Urothelium cell line (cell line): ENCODE results near the gene PHF21A.

ENCODE experiments used
- DNase-seq: peaks from one replicate; pipeline ENCODE4 v3.0.0; 2011; ENCODE audit warnings: low spot score, mixed read lengths
- FAIRE-seq: peaks from 2 replicates; lab custom pipeline; 2011; peaks lifted over from hg19 to GRCh38; lab: Jason Lieb, UNC

Gene PHF21A

DNA sequence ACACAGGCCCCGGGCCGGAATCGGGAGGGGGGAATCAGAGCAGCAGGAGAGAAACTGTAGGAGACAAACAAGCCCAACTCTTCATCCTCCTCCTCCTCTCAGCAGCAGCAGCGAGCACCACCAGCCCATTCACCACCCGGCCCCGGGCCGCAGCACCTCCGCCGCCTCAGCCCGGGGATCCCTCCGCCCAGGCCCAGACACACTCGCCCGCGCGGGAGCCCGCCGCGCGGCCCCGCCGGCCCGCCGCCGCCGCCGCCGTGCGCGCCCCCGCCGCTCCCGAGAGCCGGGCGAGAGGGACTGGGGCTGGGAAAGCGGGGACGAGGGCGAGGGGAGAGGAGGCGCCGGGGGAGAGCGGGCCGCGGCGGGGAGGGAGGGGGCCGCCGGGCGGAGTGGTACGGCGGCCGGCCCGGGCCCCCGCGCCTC lies at the start of gene PHF21A:
Gene PHF21A, minus strand, starts transcription at position 154 of the 423 bp plus-strand sequence. CDS start 37,235 bp downstream, outside the sequence.
- DNase-seq (peak; percentile 92), FAIRE-seq (no peak)

DNA sequence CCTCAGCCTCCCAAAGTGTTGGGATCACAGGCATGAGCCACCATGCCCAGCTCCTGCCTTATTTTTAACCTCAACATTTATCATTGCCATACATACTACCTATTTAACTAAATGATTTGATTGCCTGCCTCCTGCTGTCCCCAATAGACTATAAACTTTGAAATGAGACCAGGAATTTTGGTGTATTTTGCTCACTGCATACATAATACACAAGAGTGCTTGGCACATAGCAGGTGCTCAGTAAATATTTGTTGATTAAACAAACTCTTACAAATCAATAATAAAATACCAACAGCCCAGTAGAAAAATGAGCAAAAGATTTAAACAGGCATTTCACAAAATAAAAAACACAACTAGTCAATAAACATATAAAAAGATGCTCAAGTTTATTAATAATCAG lies 49.5 kb upstream of the PHF21A start:
- no peak for DNase-seq
- FAIRE-seq = no peak

DNA sequence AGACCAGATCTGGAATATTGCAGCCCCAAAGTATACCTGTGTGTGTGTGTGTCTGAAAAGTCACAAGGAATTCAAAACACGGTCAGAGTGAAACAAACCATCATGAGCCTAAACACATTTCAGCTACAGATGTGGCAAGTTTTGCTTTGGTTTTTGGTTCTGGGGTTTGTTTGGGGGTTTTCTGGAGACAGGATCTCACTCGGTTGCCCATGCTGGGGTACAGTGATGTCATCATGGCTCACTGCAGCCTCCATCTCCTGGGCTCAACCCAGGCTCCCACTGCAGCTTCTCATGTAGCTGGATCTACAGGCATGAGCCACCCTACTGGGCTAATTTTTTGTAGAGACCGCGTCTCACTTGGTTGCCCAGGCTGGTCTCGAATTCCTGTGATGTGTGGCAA lies 41.4 kb upstream of the PHF21A start:
- DNase-seq = no peak
- FAIRE-seq = no peak

DNA sequence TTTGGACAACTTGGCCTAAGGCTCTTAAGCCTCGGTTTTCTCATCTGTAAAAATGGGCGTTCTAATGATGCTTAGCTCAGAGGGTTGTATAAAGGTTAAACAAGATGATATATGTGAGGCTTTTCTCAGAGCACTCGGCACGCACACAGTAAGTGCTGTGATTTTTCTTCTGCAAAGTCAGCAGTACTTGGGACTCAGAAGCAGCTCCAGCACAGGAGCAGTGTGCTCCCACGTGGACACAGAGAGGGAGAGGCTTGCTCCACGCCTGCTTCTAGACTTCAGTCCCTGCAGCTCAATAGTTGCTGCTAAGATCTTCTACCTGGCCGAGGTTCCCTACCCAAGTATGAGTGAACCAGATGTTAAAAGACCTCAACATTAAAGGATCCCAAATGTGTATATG lies 39.9 kb upstream of the PHF21A start:
- DNase-seq = no peak
- no peak for FAIRE-seq

DNA sequence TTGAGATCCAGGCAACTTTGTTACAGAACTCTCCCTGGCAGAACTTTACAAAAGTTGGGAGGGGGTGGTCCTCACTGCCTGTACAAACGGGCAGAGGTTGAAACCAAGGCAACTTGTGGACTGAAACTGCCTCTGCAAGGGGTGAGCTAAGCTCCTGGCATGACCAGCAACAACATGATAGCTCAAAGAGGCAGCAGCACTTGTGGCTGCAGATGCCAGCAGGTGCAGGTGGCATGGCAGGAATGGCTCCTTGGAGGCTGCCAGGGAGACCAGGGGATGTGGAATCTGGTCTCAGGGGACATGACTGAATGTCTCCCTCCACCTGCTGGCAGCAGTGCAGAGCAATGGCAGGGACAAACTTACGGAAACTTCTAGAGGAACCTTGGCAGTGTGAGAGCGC lies 38.8 kb upstream of the PHF21A start:
- DNase-seq (peak; percentile 14), FAIRE-seq (no peak)

DNA sequence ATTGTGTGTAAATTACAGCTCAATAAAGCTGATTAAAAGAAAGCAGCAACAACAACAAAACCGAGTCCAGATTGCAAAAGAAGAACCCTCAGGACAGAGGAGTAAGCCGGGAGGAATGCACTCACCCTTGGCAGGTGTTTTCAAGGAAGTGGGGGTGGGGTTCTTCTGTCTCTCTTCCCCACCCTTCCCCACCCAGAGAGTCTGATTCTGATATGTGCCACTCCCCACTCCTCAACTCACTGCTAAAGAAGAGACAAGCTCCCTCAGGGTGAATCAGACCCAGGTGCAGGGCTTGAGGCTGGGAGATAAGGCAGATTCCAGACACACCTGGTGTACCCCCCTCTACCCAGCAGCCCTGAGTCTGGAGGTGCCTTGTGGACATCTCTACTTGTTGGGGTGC lies 38.4 kb upstream of the PHF21A start:
- DNase-seq (no peak), FAIRE-seq (no peak)

DNA sequence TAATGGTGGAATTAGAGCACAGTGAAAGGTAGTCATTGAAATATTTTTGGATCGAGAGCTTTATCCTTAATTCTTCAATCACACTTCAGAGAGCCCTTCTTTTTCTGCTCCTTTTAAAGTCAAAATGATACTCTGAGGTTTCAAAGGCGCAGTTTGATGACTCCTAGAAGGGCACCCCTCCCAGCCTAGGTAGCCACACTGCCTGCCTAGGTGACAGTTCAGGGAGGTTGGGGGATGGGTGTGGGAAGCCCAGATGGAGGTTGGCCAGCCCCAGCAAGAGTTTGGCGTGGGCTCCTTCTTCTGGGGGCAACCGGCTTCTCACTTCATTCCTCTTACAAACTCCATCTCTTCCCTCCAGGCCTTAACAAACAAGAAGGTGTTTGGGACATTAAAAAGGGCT lies 28.6 kb upstream of the PHF21A start:
- FAIRE-seq = no peak
- no peak for DNase-seq

DNA sequence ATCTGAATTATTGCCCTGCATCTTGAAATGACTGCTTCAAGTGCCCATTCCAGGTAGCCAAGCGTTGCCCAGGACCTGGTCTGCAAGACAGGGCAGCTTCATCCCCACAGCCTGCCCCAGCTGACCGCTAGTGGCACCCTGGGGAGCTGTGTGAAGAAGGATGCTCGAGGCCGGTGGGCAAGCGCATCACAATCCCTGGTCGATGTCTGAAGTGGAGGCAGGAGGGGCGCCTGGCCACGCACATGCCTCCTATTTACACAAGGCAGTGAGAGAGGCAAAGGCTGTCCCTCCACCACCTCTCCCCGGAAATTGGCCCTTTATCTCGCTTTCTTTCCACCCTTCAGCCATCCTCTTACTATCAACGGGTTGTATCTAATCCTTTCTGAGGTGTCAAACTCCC lies 28.1 kb upstream of the PHF21A start:
- DNase-seq (no peak), FAIRE-seq (no peak)

DNA sequence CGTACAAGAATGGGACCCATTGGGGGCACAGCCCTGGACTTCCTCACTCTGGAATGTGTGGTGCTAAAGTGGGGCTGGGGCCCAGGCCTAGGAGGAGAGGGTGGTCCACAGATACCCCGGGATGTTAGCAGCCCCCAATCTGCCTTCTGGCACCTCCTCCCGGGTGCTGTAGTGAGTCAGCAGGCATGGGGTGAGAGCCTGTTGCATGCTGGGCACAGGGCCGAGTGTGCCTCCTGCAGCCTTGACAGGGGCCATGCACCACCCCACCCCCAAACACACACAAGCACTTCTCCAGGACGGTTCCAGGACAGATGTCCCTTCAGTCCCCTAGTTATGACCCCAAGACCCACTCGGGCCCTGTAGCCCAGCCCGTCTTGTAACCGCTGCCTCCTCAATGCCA lies 23.5 kb upstream of the PHF21A start:
- no peak for FAIRE-seq
- DNase-seq = no peak

DNA sequence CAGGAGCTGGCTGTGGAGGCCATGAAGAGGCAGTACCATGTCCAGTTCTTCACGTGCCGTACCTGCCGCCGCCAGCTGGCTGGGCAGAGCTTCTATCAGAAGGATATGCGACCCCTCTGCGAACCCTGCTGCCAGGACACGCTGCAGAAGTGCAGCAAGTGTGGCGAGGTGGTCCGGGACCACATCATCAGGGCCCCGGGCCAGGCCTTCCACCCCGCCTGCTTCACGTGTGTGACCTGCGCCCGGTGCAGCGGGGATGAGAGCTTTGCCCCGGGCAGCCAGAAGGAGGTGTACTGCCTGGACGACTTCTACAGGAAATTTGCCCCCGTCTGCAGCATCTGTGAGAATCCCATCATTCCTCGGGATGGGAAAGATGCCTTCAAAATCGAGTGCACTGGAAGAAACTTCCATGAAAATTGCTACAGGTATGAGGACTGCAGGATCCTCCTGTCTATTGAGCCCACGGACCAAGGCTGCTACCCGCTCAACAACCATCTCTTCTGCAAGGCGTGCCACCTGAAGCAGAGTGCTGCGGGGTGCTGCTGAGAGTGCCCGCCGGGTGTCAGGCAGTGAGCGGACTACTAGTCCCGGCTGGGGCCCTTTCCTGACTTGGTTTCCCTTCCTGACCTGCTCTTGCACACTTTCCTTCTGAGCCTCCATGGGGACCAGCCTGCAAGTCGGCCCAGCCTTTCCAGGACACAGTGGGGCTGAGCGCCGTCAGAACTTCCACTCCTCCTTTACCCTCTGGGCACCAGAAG lies 22.0 kb upstream of the PHF21A start:
- FAIRE-seq = no peak

DNA sequence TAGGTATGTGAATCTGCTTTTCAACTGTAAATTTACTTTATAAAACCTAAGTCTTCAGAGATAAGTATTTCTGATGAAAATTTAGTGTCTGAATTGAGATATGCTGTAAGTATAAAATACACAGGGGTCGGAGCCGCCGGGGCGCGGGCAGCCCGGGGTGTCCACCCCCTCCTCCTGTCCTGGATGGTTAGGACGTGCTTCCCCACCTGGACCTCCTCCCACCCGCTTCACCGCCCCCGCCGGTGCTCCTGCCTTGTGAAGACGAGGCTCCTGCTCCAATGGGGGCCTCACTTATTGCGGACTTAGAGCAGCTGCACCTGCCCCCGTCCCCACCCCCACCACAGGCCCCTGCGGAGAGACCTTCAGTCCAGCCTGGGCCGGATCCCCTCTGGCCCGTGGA lies 21.3 kb upstream of the PHF21A start:
- DNase-seq = no peak
- FAIRE-seq = no peak

More for the DNA sequence above, 22.0 kb upstream of the PHF21A start:
- no peak for DNase-seq

DNA sequence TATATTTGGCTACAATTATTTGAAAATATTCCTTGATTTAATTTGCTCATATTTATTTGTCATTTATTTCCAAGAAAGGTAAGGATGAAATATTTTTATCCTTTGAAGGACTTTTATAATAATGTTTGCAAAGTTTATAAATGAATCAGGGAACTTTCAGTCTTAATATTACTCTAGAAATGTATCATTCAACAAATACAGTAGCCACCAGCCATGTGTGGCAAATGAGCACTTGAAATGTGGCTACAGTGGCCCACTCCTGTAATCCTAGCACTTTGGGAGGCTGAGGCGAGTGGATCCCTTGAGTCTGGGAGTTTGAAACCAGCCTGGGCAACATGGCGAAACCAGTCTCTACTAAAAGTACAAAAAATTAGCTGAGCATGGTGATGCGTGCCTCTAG lies 20.3 kb upstream of the PHF21A start:
- DNase-seq (no peak), FAIRE-seq (no peak)

DNA sequence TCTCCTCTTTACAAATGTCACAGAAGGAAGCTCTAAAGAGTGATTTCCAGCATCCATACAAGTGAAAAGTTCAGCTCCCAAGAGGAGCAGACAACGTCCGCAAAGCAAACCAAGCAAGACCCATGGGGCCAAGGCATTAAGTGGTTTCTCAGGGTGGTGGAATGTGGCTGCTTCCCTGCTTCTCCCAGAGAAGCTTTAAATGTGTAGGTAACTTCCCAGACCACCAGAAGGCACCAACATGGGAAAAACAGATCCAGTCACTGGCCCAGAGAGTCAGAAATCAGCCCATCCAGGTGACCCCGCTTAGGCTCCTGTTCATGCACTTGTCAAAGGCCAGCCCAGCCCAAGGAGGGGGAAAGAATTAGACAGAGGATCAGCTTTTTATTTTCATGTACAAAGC lies 13.3 kb upstream of the PHF21A start:
- FAIRE-seq = no peak
- no peak for DNase-seq

DNA sequence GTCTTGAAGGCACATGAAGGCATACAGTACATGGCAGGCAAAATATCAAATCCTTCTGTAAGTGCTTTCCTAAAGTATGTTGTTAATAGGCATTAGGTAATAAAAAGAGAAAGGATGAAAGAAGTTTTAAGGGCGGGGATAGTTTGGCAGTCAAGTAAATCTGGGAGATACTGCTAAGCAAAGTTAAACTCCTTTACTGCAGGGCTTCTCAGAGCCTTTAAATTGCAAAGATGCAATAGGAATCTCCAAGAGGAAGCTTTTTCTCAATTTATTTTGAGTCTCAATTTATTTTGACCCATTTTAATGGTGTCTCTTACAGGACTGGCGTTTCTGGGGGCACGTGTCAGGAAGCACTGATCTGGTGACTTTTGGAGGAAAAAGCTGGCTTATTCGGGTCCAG lies 12.8 kb upstream of the PHF21A start:
- DNase-seq = no peak
- FAIRE-seq = no peak

DNA sequence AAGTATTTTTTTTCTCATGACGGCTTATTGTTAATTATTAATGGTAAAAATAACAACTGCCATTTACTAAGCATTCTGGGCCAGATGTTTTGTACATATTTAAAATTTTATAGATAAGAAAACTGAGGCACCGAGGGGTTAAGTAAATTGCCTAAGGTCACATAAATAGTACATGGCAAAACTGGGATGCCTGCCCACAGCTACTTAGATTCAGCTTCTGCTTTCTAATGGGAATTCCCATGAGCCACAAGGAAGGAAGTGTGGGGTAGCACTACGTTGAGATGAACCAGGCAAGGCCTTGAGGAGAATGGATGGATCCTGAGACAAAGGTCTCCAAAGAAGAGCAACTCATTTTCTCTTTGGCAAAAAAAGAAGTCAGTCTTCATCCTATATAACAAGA lies 11.9 kb upstream of the PHF21A start:
- DNase-seq = no peak
- FAIRE-seq = no peak

DNA sequence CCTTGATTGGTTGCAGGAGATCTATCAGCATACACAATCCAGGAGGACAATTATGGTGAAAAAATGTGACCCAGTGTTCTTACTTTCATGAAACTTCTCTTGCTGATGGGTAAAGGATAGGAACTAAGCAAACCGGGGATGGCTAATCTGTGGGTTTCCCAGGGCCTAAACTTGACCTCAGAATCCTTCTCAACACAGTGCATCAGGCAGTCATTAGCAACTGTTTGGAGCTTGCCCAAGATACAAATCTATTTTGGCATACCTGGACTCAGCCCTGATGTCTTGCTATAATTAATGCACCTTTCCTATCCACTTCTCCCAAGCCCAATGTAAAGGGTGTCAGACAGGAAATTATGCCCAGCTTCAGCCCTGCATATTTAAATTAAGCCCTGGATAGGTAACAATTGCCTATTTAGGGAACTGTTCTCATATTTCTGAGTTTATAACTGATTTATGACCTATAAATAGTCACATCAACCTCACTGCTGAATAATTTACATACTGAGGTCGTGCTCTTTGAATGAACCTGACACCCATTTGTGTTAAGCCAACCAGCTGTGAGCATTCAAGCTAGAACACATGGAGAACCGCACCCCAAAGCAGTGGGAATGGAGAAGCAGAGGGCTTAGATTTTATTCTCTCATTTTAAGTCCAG lies 9.2 kb upstream of the PHF21A start:
- FAIRE-seq (no peak), DNase-seq (no peak)

DNA sequence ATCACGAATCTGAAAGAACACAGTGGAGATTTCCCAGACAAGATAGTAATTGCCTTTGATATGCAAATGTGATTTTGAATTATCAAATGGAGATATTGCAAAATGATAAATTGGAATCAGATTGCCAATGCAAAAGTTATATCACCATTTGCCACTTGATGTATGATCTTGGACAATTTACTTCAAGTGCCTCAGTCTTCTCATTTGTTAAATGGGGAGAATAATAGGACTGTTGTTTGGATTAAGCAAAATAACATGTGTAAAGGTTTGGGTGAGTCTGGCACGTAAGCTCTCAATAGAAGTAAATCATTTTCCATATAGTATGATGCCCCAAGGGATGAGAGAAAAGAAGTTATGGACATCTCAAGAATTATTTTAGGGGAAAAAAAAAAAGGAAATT lies 7.9 kb upstream of the PHF21A start:
- DNase-seq = no peak
- no peak for FAIRE-seq

DNA sequence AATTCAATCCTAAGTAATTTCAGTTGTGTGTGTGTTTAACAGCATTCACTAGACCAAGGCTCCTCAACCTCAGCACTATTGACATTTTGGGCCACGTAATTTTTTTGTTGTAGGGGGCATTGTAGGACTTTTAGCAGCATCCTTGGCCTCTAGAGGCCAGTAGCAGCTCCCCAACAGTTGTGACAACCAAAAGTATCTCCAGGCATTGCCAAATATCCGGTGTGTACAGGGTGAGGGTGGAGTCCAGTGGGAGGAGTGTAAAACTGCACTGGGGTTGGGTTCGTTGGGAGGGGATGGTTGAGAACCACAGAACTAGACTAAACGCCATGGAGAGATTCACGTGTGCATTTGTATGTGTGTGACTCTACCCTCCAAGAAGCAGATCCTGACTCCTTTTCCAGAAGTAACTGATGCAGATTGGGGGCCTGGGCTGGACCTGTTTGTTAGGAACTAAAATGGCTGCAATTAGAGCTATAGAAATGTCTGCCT lies 5.9 kb upstream of the PHF21A start:
- DNase-seq = peak; percentile 83
- no peak for FAIRE-seq

DNA sequence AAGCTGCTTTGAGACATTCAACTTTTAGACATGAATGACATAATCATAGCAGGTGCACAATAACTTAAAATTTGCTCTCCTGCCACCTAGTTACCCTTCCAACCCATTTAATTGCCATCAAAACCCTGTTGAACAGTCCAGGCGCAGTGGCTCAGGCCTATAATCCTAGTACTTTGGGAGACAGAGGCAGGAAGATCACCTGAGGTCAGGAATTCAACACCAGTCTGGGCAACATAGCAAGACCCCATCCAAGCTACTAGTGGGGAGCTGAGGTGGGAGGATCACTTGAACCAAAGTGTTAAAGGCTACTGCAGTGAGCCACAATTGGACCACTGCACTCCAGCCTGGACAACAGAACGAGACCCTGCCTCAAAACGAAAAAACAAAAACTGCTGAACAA lies 4.0 kb upstream of the PHF21A start:
- DNase-seq = no peak
- FAIRE-seq = no peak

DNA sequence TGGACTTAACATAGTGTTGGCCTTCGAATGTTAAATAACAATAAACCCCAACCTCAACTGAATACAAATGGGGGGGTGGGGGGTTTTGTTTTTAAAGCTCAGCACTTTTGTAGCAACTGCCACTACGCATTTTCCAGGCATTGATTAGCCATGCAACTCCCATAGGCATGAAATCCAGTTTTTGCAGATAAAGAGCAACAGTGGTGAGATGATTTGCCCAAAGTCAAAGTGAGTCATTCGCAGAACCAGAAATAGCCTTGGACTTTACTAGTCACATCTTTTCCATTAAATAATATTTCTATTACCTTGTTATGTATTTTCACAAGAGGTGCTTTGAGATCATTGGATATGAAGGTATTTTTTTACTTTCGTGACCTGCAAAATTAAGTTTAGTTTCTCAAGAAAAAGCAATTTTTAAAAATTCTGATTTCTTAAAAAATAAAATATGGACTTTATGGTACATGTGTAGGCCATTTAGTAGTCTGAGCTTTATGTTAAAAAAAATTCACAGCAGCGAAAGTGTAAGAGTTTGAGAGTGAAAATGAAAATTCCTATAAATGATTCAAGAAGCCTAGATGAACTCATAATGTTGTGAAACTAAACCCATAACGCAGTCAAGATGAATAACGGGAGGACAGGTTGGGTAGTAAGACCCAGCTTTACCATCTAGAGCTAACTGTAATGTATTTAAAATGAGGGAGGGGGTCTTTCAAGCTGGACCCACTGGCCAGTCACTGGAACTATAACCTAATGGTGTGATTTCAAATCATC lies 1.9 kb upstream of the PHF21A start:
- FAIRE-seq (no peak), DNase-seq (no peak)

DNA sequence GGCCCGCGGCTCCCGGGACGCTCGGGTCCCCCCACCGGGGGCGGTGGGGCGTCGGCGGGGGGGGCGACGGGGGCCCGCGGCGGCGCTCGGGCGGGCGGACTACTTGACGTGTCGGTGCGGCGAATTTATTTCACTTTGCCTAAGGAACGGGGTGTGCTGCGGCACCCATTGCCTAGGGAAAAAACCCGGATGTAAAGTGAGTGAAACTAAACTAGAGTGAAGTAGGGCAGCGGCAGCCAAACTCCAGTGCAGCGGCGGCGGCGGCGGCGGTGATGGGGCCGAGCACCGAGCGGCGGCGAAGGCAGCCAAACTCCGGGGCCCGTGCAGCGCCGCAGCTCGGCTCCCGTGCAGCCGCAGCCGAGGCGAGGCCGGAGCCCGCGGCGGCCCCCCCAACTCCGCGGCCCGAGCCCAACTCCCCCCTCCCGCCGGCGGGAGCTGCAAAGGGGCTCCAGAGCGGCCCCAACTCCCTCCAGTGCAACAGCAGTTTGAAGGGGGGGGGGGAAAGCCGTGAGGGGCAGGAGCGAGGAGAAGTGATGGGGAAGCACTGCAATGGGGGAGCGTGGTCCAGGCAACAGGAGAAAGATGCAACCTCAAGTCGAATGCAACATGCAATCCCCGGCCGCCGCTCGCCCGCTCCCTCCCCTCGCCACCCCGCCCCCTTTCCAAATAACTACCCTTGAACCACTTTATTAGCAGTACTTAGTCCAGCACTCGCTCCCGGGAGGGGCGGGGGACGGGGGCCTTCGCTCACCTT lies 647 bp upstream of the PHF21A start:
- FAIRE-seq (no peak), DNase-seq (peak; percentile 69)
